ENCODE data around the gene PARD3.

Gene PARD3

GRCh38 chr10:34121781-34122622 lies 693.1 kb downstream of the PARD3 start:
- DNase-seq (ENCODE audit: low spot score), result no peak

- no peak for DNase-seq (ENCODE audit: low spot score)
Measured at GRCh38 chr10:34121125-34121753, 693.9 kb downstream of the PARD3 start.

- no peak for DNase-seq (ENCODE audit: low spot score)
Measured at GRCh38 chr10:34119456-34119855, 695.6 kb downstream of the PARD3 start.

GRCh38 chr10:34116681-34117271 lies 698.3 kb downstream of the PARD3 start:
- DNase-seq (ENCODE audit: low spot score), result no peak

- DNase-seq (ENCODE audit: low spot score), result no peak
Measured at GRCh38 chr10:34116220-34116641, 698.9 kb downstream of the PARD3 start.

GRCh38 chr10:34114914-34115313 lies 700.2 kb downstream of the PARD3 start:
- no peak for DNase-seq (ENCODE audit: low spot score)

- DNase-seq (ENCODE audit: low spot score), result no peak
Measured at GRCh38 chr10:34113504-34114225, 701.4 kb downstream of the PARD3 start.

GRCh38 chr10:34112171-34112782 lies 702.8 kb downstream of the PARD3 start:
- DNase-seq (ENCODE audit: low spot score), result no peak

- DNase-seq (ENCODE audit: low spot score), result no peak
Measured at GRCh38 chr10:34111179-34111578, 703.9 kb downstream of the PARD3 start.

- peak; percentile 80 for DNase-seq (ENCODE audit: low spot score)
Measured at GRCh38 chr10:34109952-34110702, 705.0 kb downstream of the PARD3 start.

- DNase-seq (ENCODE audit: low spot score), result no peak
Measured at GRCh38 chr10:34109495-34109894, 705.6 kb downstream of the PARD3 start.

GRCh38 chr10:34107626-34108516 lies 707.2 kb downstream of the PARD3 start:
- no peak for DNase-seq (ENCODE audit: low spot score)

- peak; percentile 14 for DNase-seq (ENCODE audit: low spot score)
Measured at GRCh38 chr10:34106356-34106885, 708.7 kb downstream of the PARD3 start.

GRCh38 chr10:34104829-34105572 lies 710.1 kb downstream of the PARD3 start:
- DNase-seq (ENCODE audit: low spot score), result no peak

GRCh38 chr10:34102893-34103506 lies 712.1 kb downstream of the PARD3 start:
- no peak for DNase-seq (ENCODE audit: low spot score)

- no peak for DNase-seq (ENCODE audit: low spot score)
Measured at GRCh38 chr10:34102237-34102673, 712.8 kb downstream of the PARD3 start.

- no peak for DNase-seq (ENCODE audit: low spot score)
Measured at GRCh38 chr10:34101001-34101400, 714.1 kb downstream of the PARD3 start.

- DNase-seq (ENCODE audit: low spot score), result no peak
Measured at GRCh38 chr10:34098821-34099567, 716.1 kb downstream of the PARD3 start.

All from RKO (cell line).